Adrenal gland (tissue), 12 donors: ENCODE data around the gene TNS1. TPM values are rescaled to one million over a fixed set of nuclear protein-coding genes. Genes with fewer than 3 reads are reported as not detected.

Experiments used
- DNase-seq, 7 donors: peaks; one replicate each; pipeline ENCODE4 v3.0.0-alpha.2; 2019 to 2020
- H3K27ac ChIP-seq, 5 donors: fragments of 200-600 bp; sonication (generic) in 4 of 5; 1 replicate in 3 of 5; 2 replicates in 2 of 5; pipeline versions ENCODE4 v1.5.1 to v1.8.0; 2016 to 2020; ENCODE audit warnings: mild to moderate bottlenecking in 1 of 5
- H3K27me3 ChIP-seq: fragments of 200-600 bp; 2 replicates; pipeline ENCODE4 v1.8.0; 2021
- H3K36me3 ChIP-seq, 2 donors: fragments of 200-600 bp; replicated peaks in 1 of 2; 1 replicate in 1 of 2; 2 replicates in 1 of 2; pipeline versions ENCODE4 v1.5.1 to v1.8.0; 2018 to 2022
- H3K4me1 ChIP-seq, 2 donors: fragments of 200-600 bp; replicated peaks in 1 of 2; 1 replicate in 1 of 2; 2 replicates in 1 of 2; pipeline versions ENCODE4 v1.5.1 to v1.8.0; 2018 to 2021
- H3K4me3 ChIP-seq, 4 donors: fragments of 200-600 bp; sonication (generic) in 3 of 4; one replicate each; pipeline ENCODE4 v1.5.1; 2016 to 2018
- H3K9me3 ChIP-seq, 3 donors: fragments of 200-600 bp; sonication (generic) in 1 of 3; replicated peaks in 1 of 3; 1 replicate in 2 of 3; 2 replicates in 1 of 3; pipeline versions ENCODE4 v1.5.1 to v1.8.0; 2016 to 2021
- POLR2A ChIP-seq, 2 donors: fragments of 450-650 bp; IDR thresholded peaks; one replicate each; pipeline ENCODE4 v1.6.1; 2017; ENCODE audit warnings: antibody characterized with exemption in 2 of 2, mild to moderate bottlenecking in 2 of 2, moderate library complexity in 1 of 2
- WGBS, 4 donors: extraction: QIAGEN DNeasy Blood & Tissue Kit in 2 of 4; methylation state at CpG; one replicate each; pipeline versions ENCODE4 v1.1.5 to v1.1.7; 2013 to 2017; 5-methylcytosine and 5-hydroxymethylcytosine counted together
- intact Hi-C, 2 donors: fragments of 100-400 bp; cut with DNase I; formaldehyde crosslinking; loops; one replicate each; pipeline versions ENCODE4 v1.14.1 to v1.15.0; 2022 to 2023
- polyA plus RNA-seq, 3 donors: library from polyadenylated mRNA; stranded (reverse); fragments of 200-250 nt in 2 of 3; fragments of 350-450 nt in 1 of 3; fragmentation: Illumina TruSeq in 1 of 3; extraction: RNeasy Lipid Tissue Mini Kit (QIAGEN cat#74804) in 1 of 3; gene quantifications; one replicate each; pipeline ENCODE4 v1.2.3, GENCODE V29; 2013 to 2014
- total RNA-seq, 9 donors: library from RNA; depleted of rRNA in 4 of 9; stranded (reverse); fragments of >200 nt in 4 of 9; fragments of 120-200 nt in 1 of 9; fragmentation: NEBNext Ultra II Directional in 1 of 9; extraction: Animal tissue kit (Norgen Biotek cat#: 25700) in 1 of 9; gene quantifications; one replicate each; pipeline versions ENCODE4 v1.1.0 to v1.2.4, GENCODE V29; 2013 to 2023
- TF ChIP-seq, protein P1 (sequence below), 6 experiments: fragments of 450-650 bp in 4 of 6; fragments of 200-600 bp in 2 of 6; sonication (generic) in 1 of 6; IDR thresholded peaks; 1 replicate in 5 of 6; 2 replicates in 1 of 6; pipeline versions ENCODE4 v1.5.1 to v1.8.0; 2016 to 2021; ENCODE audit warnings: antibody characterized with exemption in 6 of 6, mild to moderate bottlenecking in 2 of 6, moderate library complexity in 1 of 6
- donor health status: healthy with polysubstance abuse.
- donor health status: Bipolar disorder and iron deficiency.
- donor health status: DM: yes; HTN: yes; CAD: no.
- donor health status: DM: no; HTN: no; CAD: no.
- donor health status: DM: no; HTN: no; CAD: no.
- donor health status: DM: yes; HTN: yes; CAD: no.

TNS1 gene
- total and polyA plus RNA-seq, 12 donors: 34.1 to 341 (median 252) TPM

DNA sequence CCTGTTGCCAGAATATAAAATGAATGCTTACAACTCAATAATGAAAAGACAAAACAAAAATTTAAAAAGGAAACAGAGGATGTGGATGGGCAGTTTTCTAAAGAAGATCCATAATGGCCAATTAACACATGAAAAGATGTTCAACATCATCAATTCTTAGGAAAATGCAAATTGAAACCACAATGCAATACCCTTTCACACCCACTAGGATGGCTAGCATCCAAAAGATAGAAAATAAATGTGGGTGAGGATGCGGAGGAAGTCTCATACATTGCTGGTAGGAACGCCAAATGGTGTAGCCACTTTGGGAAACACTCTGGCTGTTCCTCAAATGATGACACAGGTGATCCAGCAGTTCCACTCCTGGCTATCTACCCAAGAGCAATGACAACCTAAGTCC lies 130.5 kb downstream of the TNS1 start:
- no peaks in the 10 kb centered on the region for H3K9me3 ChIP-seq
- TF ChIP-seq, protein P1, sequence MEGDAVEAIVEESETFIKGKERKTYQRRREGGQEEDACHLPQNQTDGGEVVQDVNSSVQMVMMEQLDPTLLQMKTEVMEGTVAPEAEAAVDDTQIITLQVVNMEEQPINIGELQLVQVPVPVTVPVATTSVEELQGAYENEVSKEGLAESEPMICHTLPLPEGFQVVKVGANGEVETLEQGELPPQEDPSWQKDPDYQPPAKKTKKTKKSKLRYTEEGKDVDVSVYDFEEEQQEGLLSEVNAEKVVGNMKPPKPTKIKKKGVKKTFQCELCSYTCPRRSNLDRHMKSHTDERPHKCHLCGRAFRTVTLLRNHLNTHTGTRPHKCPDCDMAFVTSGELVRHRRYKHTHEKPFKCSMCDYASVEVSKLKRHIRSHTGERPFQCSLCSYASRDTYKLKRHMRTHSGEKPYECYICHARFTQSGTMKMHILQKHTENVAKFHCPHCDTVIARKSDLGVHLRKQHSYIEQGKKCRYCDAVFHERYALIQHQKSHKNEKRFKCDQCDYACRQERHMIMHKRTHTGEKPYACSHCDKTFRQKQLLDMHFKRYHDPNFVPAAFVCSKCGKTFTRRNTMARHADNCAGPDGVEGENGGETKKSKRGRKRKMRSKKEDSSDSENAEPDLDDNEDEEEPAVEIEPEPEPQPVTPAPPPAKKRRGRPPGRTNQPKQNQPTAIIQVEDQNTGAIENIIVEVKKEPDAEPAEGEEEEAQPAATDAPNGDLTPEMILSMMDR (IDR thresholded peaks at IDR 0.05): peak in 3 of 6 experiments; percentile 12 to 26 (median 22)
- TF ChIP-seq POLR2A (IDR thresholded peaks at IDR 0.05): no peak
- no peak overlapping the region for H3K27ac ChIP-seq
- DNase-seq: no peak
- H3K4me3 ChIP-seq: no peak overlapping the region
- intact Hi-C loops: no loop called here
- H3K4me1 ChIP-seq: peaks cover 14 to 54% of the 10 kb centered on the region in 2 donors
- 64 to 92% (median 71%) methylated on average over 2 of the region's 2 CpGs for WGBS, 4 donors
- no peaks in the 10 kb centered on the region for H3K27me3 ChIP-seq
- peaks cover 0 to 86% of the 10 kb centered on the region in 2 donors for H3K36me3 ChIP-seq

GRCh38 chr2:217870528-217871011 lies 132.2 kb downstream of the TNS1 start:
- no peak for DNase-seq
- intact Hi-C loops: no loop called here
- H3K4me1 ChIP-seq: peaks cover 8 to 44% of the 10 kb centered on the region in 2 donors
- peak overlapping the region in 3 of 5 donors; percentile 52 to 84 (median 83) for H3K27ac ChIP-seq
- H3K4me3 ChIP-seq: no peak overlapping the region
- H3K9me3 ChIP-seq: no peaks in the 10 kb centered on the region
- WGBS, 4 donors: 38 to 65% (median 49%) methylated on average over 12 to 13 of the region's 13 CpGs
- H3K27me3 ChIP-seq: no peaks in the 10 kb centered on the region
- TF ChIP-seq POLR2A (IDR thresholded peaks at IDR 0.05): no peak
- TF ChIP-seq, protein P1 (IDR thresholded peaks at IDR 0.05): no peak
- peaks cover 0 to 86% of the 10 kb centered on the region in 2 donors for H3K36me3 ChIP-seq

DNA sequence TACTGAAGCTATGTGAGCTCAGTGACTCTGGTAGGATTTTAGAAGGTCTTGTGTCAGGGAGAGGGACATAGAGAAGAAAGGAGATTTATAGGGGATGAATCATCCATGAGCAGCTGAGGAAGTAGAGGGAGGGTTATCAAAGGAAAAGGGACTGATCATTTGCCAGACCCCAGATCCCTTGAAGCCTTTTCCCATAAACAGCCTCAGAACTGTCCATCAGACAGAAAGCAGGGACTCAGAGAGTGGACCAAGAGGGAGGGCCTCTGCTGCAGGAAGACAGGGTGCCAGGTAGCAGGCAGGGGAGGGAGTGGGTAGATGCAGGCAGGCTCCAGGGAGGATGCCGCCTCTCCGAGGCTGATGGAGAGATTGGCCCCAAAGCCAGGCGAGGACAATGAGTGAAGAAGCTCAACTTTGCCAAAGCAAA lies 133.9 kb downstream of the TNS1 start:
- Histone ChIP-seq H3K36me3 (peaks cover 0 to 89% of the 10 kb centered on the region in 2 donors), H3K9me3 (no peaks in the 10 kb centered on the region), H3K4me3 (no peak overlapping the region), H3K4me1 (peaks cover 8 to 53% of the 10 kb centered on the region in 2 donors), H3K27me3 (no peaks in the 10 kb centered on the region), H3K27ac (peak overlapping the region; percentile 14 to 84 (median 52))
- intact Hi-C loops: no loop called here
- 26 to 51% (median 38%) methylated on average over 3 of the region's 3 CpGs for WGBS, 4 donors
- peak in 6 of 7 donors; percentile 75 to 84 (median 80) for DNase-seq
- TF ChIP-seq, protein P1 (IDR thresholded peaks at IDR 0.05): no peak
- peak in 1 of 2 donors; percentile 17 for TF ChIP-seq POLR2A (IDR thresholded peaks at IDR 0.05)

DNA sequence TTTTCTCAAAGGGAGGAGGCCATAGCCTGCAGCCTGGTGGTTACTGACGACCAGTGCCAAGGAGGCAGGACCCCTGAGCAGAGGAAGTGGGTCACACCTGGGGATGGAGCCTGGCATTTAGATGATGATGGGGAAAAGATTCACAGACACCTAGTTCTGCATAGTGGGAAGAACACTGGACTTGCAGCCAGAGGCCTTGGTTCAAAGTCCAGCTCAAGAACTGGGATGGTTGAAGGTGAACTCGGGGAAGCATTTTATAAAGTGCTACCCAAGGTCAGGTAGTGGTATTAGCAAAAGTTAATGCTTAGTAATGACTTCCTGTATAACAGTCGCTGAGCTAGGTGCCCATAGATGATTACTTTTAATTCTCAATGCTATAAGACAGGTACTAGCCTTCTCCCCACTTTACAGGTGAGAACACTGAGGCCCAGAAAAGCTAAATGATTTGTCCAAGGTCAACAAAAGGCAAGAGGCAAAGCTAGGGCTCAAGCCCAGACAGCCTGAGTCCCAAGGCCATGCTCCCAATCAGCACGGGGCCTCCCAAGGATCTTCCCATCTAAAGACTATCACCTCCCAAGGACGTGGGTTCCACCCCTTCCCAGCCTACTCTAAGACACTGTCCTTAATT lies 134.4 kb downstream of the TNS1 start:
- H3K27ac ChIP-seq: peak overlapping the region in 3 of 5 donors; percentile 52 to 84 (median 83)
- peaks cover 0 to 87% of the 10 kb centered on the region in 2 donors for H3K36me3 ChIP-seq
- TF ChIP-seq, protein P1 (IDR thresholded peaks at IDR 0.05): no peak
- peak in 1 of 7 donors; percentile 51 for DNase-seq
- WGBS, 4 donors: 49 to 56% (median 53%) methylated on average over 4 to 5 of the region's 5 CpGs
- no peaks in the 10 kb centered on the region for H3K27me3 ChIP-seq
- peaks cover 8 to 53% of the 10 kb centered on the region in 2 donors for H3K4me1 ChIP-seq
- no peak overlapping the region for H3K4me3 ChIP-seq
- intact Hi-C loops: no loop called here
- H3K9me3 ChIP-seq: no peaks in the 10 kb centered on the region
